Hepatic stellate cell (primary cell): Measurements from ENCODE around the gene MERTK.
"Not testable (repeated sequence)": the region's sequence is repeated elsewhere in the genome, so short reads cannot be mapped to it uniquely, and the experiment has no call there.

ENCODE experiments used
- DNase-seq: peaks from one replicate; pipeline ENCODE4 v3.0.0; 2011; ENCODE audit warnings: low spot score

Gene MERTK

DNA sequence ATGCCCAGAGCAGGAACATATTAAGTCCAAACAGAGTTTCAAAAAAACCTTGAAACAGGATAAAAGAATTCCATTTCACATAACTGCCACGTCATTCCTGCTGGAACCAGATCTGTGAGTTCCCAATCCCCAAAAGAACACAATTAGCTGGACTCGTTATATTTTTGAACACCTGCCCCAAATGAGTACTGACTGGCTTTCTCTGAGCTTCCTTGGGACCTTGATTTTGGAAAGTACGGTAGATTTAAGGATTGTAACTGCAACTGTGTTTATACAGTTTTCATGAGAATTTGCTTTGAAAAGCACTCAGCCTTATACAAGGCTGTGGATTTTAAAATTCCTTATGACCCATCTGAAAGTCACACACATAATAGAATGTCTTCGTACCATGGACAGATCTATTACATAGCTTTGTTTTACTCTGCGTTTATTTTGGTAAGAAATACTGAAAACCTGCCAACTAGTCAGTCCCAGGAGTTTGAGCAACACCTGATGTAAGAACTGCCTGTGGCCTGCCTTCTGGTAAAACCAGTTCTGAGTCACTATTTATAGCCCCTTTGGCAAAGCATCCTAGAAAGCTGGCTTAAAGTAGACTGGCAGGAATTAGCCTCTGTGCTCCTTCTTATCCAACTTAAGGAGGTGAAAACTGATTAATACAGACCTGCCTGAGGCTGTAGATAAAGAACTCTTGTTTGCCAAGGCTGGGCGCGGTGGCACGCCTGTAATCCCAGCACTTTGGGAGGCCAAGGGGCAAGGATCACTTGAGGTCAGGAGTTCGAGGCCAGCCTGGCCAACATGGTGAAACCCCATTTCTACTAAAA, 48.1 kb downstream of the MERTK start:
- DNase-seq = peak; percentile 17

- DNase-seq = no peak
Observed at GRCh38 chr2:111947219-111947618, 48.8 kb downstream of the MERTK start.

DNA sequence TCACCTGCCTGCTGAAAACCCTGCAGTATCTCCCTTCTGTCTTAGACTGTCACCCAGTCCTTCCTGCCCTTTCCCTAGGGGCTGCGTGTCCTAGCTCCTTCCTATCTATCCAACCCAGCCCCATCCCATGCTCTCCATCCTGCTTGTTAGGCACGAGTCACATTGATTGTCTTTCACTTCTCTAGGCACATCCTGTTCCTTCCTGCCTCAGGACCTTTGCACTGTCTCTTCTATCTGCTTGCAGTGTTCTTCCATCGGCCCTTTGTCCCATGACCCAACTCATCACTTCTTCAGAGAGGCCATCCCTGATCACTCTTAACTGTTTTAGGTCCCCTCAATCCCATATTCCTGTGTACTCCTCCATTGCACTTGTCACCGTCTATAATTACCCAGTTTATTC, 50.4 kb downstream of the MERTK start:
- no peak for DNase-seq

DNA sequence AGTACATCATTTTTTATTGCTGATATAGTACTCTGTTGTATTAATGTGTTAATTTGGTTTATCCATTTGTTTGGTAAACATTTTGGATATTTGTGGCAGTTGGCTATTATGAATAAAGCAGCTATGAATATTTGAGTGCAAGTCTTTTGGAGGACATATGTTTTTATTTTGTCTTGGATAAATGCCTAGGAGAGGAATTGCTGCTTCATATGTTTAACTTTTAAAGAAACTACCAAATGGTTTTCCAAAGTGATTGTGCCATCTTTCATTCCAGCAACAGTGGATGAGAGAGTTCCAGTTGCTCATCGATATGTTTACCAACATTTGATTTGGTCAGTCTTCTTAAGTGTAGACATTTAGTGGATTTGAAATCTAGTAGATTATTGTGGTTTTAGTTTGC, 51.8 kb downstream of the MERTK start:
- no peak for DNase-seq

GRCh38 chr2:111951486-111951885, 53.1 kb downstream of the MERTK start:
- no peak for DNase-seq

- no peak for DNase-seq
Observed at GRCh38 chr2:111952871-111953452, 54.6 kb downstream of the MERTK start.

- DNase-seq = no peak
Observed at GRCh38 chr2:111954602-111955332, 56.4 kb downstream of the MERTK start.

GRCh38 chr2:111957872-111958354, 59.5 kb downstream of the MERTK start:
- DNase-seq = no peak

- no peak for DNase-seq
Observed at GRCh38 chr2:111958901-111959300, 60.5 kb downstream of the MERTK start.

- no peak for DNase-seq
Observed at GRCh38 chr2:111961663-111962062, 63.3 kb downstream of the MERTK start.

DNA sequence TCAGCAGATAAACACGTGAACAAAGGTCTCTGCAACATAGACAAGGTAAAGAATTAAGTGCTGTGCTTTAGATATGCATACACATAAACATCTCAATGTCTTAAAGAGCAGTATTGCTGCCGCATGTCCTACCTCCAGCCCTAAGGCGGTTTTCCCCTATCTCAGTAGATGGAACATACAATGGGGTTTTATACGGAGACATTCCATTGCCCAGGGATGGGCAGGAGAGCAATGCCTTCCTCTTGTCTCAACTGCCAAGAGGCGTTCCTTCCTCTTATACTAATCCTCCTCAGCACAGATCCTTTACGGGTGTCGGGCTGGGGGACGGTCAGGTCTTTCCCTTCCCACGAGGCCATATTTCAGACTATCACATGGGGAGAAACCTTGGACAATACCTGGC, 64.7 kb downstream of the MERTK start:
- not testable (repeated sequence) for DNase-seq

GRCh38 chr2:111963508-111963907, 65.1 kb downstream of the MERTK start:
- not testable (repeated sequence) for DNase-seq

DNA sequence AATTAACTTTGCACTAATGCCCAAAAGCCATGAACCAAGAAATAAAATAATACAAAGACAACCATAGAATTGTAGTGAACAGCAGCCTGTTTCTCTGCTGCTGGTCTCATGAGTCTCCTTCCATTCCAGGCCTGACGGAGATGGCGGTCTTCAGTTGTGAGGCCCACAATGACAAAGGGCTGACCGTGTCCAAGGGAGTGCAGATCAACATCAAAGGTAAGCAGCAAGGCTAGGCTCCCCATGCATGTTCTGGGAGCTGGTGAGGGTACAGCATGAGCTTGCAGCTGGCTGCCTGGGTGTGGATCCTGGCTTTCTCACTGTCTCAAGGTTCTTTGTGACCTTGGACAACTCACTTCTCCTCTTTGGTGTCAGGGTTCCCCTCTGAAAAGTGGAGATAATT, 66.7 kb downstream of the MERTK start:
- no peak for DNase-seq

DNA sequence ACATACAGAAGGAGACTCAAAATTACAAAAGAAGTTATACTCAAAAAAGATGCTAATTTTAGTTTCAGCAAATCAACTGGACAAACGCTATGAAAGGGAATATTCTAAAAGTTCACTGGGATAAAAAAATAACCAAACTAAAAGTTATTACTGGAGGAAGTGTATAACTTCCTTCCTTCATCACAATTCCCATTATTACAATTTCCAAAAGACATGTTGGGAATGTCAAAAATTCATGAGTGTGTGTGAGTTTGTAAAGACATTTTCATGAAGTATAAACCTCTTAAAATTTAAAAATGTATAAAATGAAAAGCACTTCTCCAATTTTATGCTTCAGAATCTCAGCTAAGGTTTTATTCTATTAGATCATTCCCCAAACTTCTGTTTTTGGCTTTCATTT, 67.8 kb downstream of the MERTK start:
- no peak for DNase-seq

GRCh38 chr2:111967018-111967417, 68.6 kb downstream of the MERTK start:
- DNase-seq = no peak

- DNase-seq = no peak
Observed at GRCh38 chr2:111970453-111970852, 72.0 kb downstream of the MERTK start.

GRCh38 chr2:111972955-111973565, 74.7 kb downstream of the MERTK start:
- DNase-seq = peak; percentile 12

DNA sequence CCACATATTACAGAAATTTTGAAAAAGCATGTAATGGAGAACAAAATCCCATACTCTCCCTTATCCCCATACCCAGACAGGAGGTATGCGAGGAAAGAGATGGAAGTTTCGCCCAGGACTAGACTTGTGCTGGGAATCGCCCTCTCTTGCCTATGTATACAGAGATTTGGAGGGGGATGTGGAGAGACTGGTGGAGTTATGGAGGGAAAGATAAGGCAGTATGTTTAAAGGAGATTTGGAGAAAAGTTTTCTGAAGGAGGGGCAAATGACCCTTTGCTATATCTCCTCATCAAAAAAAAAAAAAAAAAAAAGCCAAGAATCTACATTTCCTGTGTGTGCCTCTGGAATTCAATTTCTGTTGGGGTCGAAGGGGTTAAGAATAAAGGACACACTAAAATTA, 75.3 kb downstream of the MERTK start:
- no peak for DNase-seq

GRCh38 chr2:111975053-111975552, 76.7 kb downstream of the MERTK start:
- no peak for DNase-seq

DNA sequence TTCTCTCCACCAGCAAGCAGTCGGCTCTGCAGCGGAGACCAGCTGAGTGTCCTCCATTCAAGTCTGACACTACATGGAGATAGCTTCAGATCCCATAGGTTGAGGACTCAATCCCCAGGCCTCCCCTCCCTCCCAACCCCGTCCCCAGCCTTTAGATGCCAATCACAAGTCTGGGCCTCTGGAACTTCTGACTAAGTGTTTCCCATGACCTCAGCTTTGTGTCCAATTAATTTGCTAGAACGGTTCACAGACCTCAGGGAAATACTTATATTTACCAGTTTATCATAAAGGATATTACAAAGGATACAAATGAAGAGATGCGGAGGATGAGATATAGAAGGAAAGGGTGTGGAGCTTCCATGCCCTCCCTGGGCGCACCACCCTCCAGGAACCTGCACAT, 77.4 kb downstream of the MERTK start:
- no peak for DNase-seq

DNA sequence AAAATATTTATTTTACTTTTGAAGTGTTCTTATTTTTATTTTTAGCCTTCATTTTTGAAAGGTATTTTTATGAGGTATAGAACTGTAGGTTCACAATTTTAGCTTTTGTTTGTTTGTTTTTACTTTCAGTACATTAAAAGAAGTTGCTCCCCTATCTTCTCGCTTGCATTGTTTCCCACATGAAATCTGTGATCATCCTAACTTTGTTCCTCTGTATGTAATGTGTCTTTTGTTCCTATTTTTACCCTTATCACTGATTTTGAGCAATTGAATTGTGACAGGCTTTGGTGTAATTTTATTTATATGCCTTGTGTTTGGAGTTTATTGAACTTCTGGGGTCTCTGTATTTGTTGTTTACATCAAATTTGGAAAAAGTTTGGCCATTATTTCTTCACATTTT, 78.8 kb downstream of the MERTK start:
- no peak for DNase-seq

DNA sequence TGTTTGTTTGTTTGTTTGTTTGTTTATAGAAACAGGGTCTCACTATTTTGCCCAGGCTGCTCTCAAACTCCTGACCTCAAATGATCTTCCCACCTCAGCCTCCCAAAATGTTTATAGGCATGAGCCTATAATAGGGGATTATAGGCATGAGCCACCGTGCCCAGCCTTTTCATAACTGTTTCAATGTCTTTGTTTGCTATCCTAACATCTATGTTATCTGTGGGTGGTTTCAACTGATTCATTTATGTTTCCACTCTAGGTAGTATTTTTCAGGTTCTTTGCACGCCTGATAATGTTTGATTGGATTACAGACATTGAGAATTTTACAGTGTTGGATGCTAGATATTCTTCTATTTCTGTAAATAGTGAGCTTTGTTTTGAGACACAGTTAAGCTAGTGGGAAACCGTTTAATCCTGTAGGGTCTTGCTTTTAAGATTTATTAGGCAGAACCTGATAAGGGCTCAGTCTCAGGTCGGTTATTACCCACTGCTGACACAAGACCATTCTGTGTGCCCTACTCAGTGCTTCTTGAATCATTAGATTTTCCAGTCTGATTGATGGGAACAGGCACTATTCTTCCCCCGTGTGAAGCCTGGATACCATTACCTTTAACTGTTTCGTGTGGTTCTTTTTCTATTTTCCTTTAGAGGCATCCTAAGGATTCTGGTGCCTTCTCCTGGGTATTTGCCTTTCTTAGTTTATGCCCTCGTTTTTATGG, 80.2 kb downstream of the MERTK start:
- DNase-seq = no peak
